ENCODE measurements around the gene CORO2B. TPM values are rescaled to one million over a fixed set of nuclear protein-coding genes. Genes with fewer than 3 reads are reported as not detected.

The CORO2B gene
- total and polyA plus RNA-seq, 2 of the 4 experiments (the other 2 are of a cell fraction), result 9.3 to 39.3 TPM

- Histone ChIP-seq H4K20me1 (ENCODE audit: insufficient read depth, low read length) (no peaks in the 10 kb centered on the region), H3K9me1 (ENCODE audit: insufficient read depth, low read length) (0 out of 2 replicates have a peak, but pooled peaks cover 3% of the 10 kb centered on the region), H3K4me2 (ENCODE audit: low read depth, low read length) (no peak overlapping the region), H4K91ac (ENCODE audit: insufficient read depth, low read depth, low read length) (no peak overlapping the region), H3K14ac (replicated peaks; ENCODE audit: low read depth, low read length) (no peak overlapping the region), H3K27me3 (ENCODE audit: control insufficient read depth, insufficient read depth, low read length) (peaks cover 19% of the 10 kb centered on the region), H3K4ac (ENCODE audit: low read depth, low read length) (no peak overlapping the region), H2BK15ac (ENCODE audit: low read depth, low read length) (no peak overlapping the region), H2AK9ac (replicated peaks; ENCODE audit: low read depth, low read length, poor library complexity) (peak overlapping the region; percentile 3), H2BK20ac (ENCODE audit: low read depth, low read length) (no peak overlapping the region), H3K4me3 (ENCODE audit: insufficient read depth, low read depth, low read length) (no peak overlapping the region), H3K18ac (ENCODE audit: low read depth, low read length) (no peak overlapping the region), H2AFZ (replicated peaks; ENCODE audit: low read length, poor library complexity) (no peak overlapping the region), H4K8ac (ENCODE audit: low read depth in 2 of 2, low read length in 2 of 2) (no peak overlapping the region), H3K9ac (ENCODE audit: low read depth, low read length) (no peak overlapping the region), H3K56ac (ENCODE audit: extremely low read depth, insufficient read depth, low read length) (no peak overlapping the region), H2BK120ac (ENCODE audit: low read depth, low read length) (no peak overlapping the region), H3K36me3 (ENCODE audit: control insufficient read depth, insufficient read depth, low read length) (no peaks in the 10 kb centered on the region), H3K27ac (ENCODE audit: insufficient read depth, low read length) (no peak overlapping the region), H3K4me1 (ENCODE audit: control insufficient read depth, insufficient read depth, low read length) (peaks cover 5% of the 10 kb centered on the region), H2BK5ac (ENCODE audit: low read depth, low read length, poor library complexity, severe bottlenecking) (no peak overlapping the region), H4K5ac (ENCODE audit: low read depth, low read length) (no peak overlapping the region), H3K79me1 (ENCODE audit: low read depth in 1 of 2, low read length in 2 of 2) (no peaks in the 10 kb centered on the region), H3K23ac (ENCODE audit: low read depth, low read length) (no peak overlapping the region), H2AK5ac (ENCODE audit: low read depth, low read length) (no peak overlapping the region), H3K9me3 (ENCODE audit: control insufficient read depth, insufficient read depth, low read length) (no peaks in the 10 kb centered on the region)
- ATAC-seq (ENCODE audit: low read depth), result peak; percentile 65
- TF ChIP-seq CTCF (conservative IDR thresholded peaks at IDR 0.05; ENCODE audit: low read depth, low read length) (peak; percentile 52), RAD21 (IDR thresholded peaks at IDR 0.05; ENCODE audit: low read length) (peak; percentile 63), RCOR1 (IDR thresholded peaks at IDR 0.05; ENCODE audit: insufficient replicate concordance, low read length) (no peak), CHD1 (IDR thresholded peaks at IDR 0.05; ENCODE audit: low read depth, low read length) (no peak), SMC3 (IDR thresholded peaks at IDR 0.05; ENCODE audit: low read depth, low read length) (peak; percentile 66)
- no CpG with 5 or more reads among the region's 6 CpGs for WGBS, 2 experiments (ENCODE audit: extremely low coverage in 2 of 2, insufficient read length in 1 of 2)
- no TSS peak for BruUV-seq (replicated peaks)
- in situ Hi-C loops (cut with MboI; ENCODE audit: low sequenced_read_pairs), result loop anchor here (5.0 to 10.0 kb wide), 2 partner anchors 64 to 147 kb away; no protein-coding TSS in a partner anchor
- dilution Hi-C loops (cut with HindIII; ENCODE audit: low sequenced_read_pairs, unreplicated experiment), result no loop called here
- CTCF ChIA-PET, result no interaction called here
- POLR2A ChIA-PET (ENCODE audit: unreplicated experiment), result no interaction called here
- DNase-seq, result peak; percentile 51
- intact Hi-C loops (cut with micrococcal nuclease), result loop anchor here (1.0 to 5.0 kb wide), 3 partner anchors 92 to 194 kb away; partner anchors contain the start of gene ANP32A
Measured at GRCh38 chr15:68730471-68730919, 151.7 kb downstream of the CORO2B start.
